Measurements from ENCODE around the gene CGNL1. TPM values are rescaled to one million over a fixed set of nuclear protein-coding genes. Genes with fewer than 3 reads are reported as not detected.

CGNL1 gene
- total and polyA plus RNA-seq, 2 experiments from 2014 or later = 11.4 to 13.1 TPM

GRCh38 chr15:57583720-57584119 lies 207.4 kb downstream of the CGNL1 start:
- Histone ChIP-seq H2AFZ (no peak overlapping the region), H3K4me3 (no peak overlapping the region), H3K4me1 (ENCODE audit: insufficient read depth) (peaks cover 26% of the 10 kb centered on the region), H4K20me1 (ENCODE audit: insufficient read depth, poor library complexity, severe bottlenecking) (no peaks in the 10 kb centered on the region), H3K36me3 (replicated peaks; ENCODE audit: insufficient read depth, low read depth) (no peaks in the 10 kb centered on the region), H3K4me2 (no peak overlapping the region), H3K27ac (no peak overlapping the region), H3K79me2 (no peaks in the 10 kb centered on the region), H3K27me3 (no peaks in the 10 kb centered on the region), H3K9me3 (ENCODE audit: low read depth) (peaks cover 15% of the 10 kb centered on the region), H3K9me2 (replicated peaks; ENCODE audit: insufficient read depth) (no peaks in the 10 kb centered on the region)
- TF ChIP-seq CTCF (IDR thresholded peaks at IDR 0.05; ENCODE audit: poor library complexity) = no peak
- no peak for TF ChIP-seq EZH2 (IDR thresholded peaks at IDR 0.05; ENCODE audit: borderline replicate concordance)
- no peak for TF ChIP-seq EZH2phosphoT487 (IDR thresholded peaks at IDR 0.05; ENCODE audit: low read depth, severe bottlenecking, unreplicated experiment)
- WGBS (ENCODE audit: low lambda C conversion rate, missing lambda C conversion rate) = 66% methylated on average over 3 of the region's 3 CpGs
- DNase-seq (ENCODE audit: low spot score) = no peak

DNA sequence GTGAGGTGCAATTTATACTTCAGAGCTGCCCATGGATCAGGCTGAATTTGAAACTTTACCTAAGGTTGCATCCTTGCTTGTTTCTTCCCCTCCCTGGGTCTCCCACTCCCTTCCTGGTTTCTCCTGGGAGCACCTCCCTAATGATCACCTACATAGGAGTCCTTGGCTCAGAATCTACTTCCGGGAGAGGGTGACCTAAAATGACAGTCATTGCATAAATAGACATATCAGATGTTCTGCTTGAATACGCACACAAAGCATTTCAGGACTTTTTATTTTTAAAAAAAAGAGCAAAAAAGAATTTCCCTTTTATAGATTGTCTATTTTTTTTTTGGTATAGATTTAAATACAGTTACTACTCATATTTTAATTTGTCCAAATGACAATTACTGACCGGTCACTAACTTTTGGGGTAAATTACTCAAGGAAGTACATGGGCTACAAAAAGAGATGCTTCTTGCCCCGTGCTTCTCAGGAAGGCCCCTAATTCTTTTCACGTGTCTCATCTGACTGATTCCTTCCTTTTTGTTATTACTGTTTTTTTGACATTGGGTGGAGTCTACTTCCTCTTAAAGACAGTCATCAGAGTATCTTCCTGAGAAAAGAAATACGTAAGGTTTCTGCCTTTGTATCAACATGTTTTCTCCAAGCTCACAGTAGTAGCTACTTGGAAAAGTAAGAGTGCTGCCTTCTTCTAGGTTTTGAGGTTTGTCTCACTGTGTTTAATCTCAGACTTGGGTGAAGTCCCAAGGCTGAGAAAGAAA lies 210.5 kb downstream of the CGNL1 start:
- H3K4me2 ChIP-seq = no peak overlapping the region
- H3K9me2 ChIP-seq (replicated peaks; ENCODE audit: insufficient read depth) = no peaks in the 10 kb centered on the region
- TF ChIP-seq CTCF (IDR thresholded peaks at IDR 0.05; ENCODE audit: poor library complexity) (no peak), EZH2 (IDR thresholded peaks at IDR 0.05; ENCODE audit: borderline replicate concordance) (no peak), EZH2phosphoT487 (IDR thresholded peaks at IDR 0.05; ENCODE audit: low read depth, severe bottlenecking, unreplicated experiment) (no peak)
- no peak for DNase-seq (ENCODE audit: low spot score)
- H3K9me3 ChIP-seq (ENCODE audit: low read depth) = peaks cover 15% of the 10 kb centered on the region
- H3K27ac ChIP-seq = no peak overlapping the region
- 82% methylated on average over 6 of the region's 6 CpGs for WGBS (ENCODE audit: low lambda C conversion rate, missing lambda C conversion rate)
- H3K36me3 ChIP-seq (replicated peaks; ENCODE audit: insufficient read depth, low read depth) = no peaks in the 10 kb centered on the region
- no peaks in the 10 kb centered on the region for H4K20me1 ChIP-seq (ENCODE audit: insufficient read depth, poor library complexity, severe bottlenecking)
- no peaks in the 10 kb centered on the region for H3K27me3 ChIP-seq
- no peaks in the 10 kb centered on the region for H3K79me2 ChIP-seq
- no peak overlapping the region for H2AFZ ChIP-seq
- no peak overlapping the region for H3K4me3 ChIP-seq
- H3K4me1 ChIP-seq (ENCODE audit: insufficient read depth) = peaks cover 18% of the 10 kb centered on the region

DNA sequence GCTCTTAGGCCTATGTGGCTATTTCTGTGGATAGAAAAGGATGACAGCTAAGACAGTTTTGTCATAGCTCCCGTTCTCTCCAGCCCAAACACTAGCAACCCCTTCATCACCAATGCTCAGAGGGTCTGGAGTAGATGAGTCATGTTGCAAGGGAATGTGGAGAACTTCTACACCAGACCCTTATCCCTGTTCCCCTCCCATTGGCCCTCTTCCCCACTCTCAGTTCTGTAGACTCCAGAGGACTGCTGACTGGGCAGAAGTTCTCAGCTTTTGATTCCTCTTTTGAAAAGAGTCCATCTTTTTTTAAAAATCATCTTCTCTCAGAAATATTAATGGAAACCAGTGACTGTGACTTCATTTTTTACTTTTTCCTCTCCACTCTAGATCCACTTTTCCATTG lies 213.0 kb downstream of the CGNL1 start:
- TF ChIP-seq EZH2 (IDR thresholded peaks at IDR 0.05; ENCODE audit: borderline replicate concordance) (no peak), CTCF (IDR thresholded peaks at IDR 0.05; ENCODE audit: poor library complexity) (no peak), EZH2phosphoT487 (IDR thresholded peaks at IDR 0.05; ENCODE audit: low read depth, severe bottlenecking, unreplicated experiment) (no peak)
- Histone ChIP-seq H2AFZ (no peak overlapping the region), H3K9me2 (replicated peaks; ENCODE audit: insufficient read depth) (no peaks in the 10 kb centered on the region), H3K9me3 (ENCODE audit: low read depth) (no peaks in the 10 kb centered on the region), H3K27ac (peak overlapping the region; percentile 43), H3K27me3 (no peaks in the 10 kb centered on the region), H3K36me3 (replicated peaks; ENCODE audit: insufficient read depth, low read depth) (no peaks in the 10 kb centered on the region), H3K4me1 (ENCODE audit: insufficient read depth) (peaks cover 17% of the 10 kb centered on the region), H3K4me3 (no peak overlapping the region), H3K4me2 (no peak overlapping the region), H3K79me2 (peaks cover 21% of the 10 kb centered on the region), H4K20me1 (ENCODE audit: insufficient read depth, poor library complexity, severe bottlenecking) (no peaks in the 10 kb centered on the region)
- 81% methylated on average over 1 of the region's 1 CpG for WGBS (ENCODE audit: low lambda C conversion rate, missing lambda C conversion rate)
- no peak for DNase-seq (ENCODE audit: low spot score)

Measured in hepatocyte (in vitro differentiated cells).